ENCODE data around the gene SMKR1.

Gene SMKR1

GRCh38 chr7:129493555-129493954 lies 8.8 kb upstream of the SMKR1 start:
- no peaks in the 10 kb centered on the region for H3K4me1 Mint-ChIP-seq
- H3K36me3 Mint-ChIP-seq (ENCODE audit: low read depth): no peaks in the 10 kb centered on the region
- H3K27ac Mint-ChIP-seq: no peak overlapping the region
- no peaks in the 10 kb centered on the region for H3K9me3 Mint-ChIP-seq
- H3K4me3 Mint-ChIP-seq: no peak overlapping the region
- no peak for TF ChIP-seq CTCF (IDR thresholded peaks at IDR 0.05; ENCODE audit: unreplicated experiment in 3 of 3)
- H3K27me3 Mint-ChIP-seq (ENCODE audit: low read depth): peaks cover 4% of the 10 kb centered on the region

- Mint-ChIP-seq H3K27me3 (ENCODE audit: low read depth) (peaks cover 4% of the 10 kb centered on the region), H3K4me1 (no peaks in the 10 kb centered on the region), H3K9me3 (no peaks in the 10 kb centered on the region), H3K4me3 (no peak overlapping the region), H3K36me3 (ENCODE audit: low read depth) (no peaks in the 10 kb centered on the region), H3K27ac (no peak overlapping the region)
- no peak for TF ChIP-seq CTCF (IDR thresholded peaks at IDR 0.05; ENCODE audit: unreplicated experiment in 3 of 3)
Measured at GRCh38 chr7:129494041-129494440, 8.3 kb upstream of the SMKR1 start.

- Mint-ChIP-seq H3K4me1 (no peaks in the 10 kb centered on the region), H3K36me3 (ENCODE audit: low read depth) (no peaks in the 10 kb centered on the region)
Measured at GRCh38 chr7:129495987-129496386, 6.3 kb upstream of the SMKR1 start.

GRCh38 chr7:129496653-129497052 lies 5.7 kb upstream of the SMKR1 start:
- Mint-ChIP-seq H3K36me3 (ENCODE audit: low read depth) (no peaks in the 10 kb centered on the region), H3K27ac (no peak overlapping the region), H3K4me3 (no peak overlapping the region), H3K4me1 (no peaks in the 10 kb centered on the region), H3K27me3 (ENCODE audit: low read depth) (peaks cover 26% of the 10 kb centered on the region), H3K9me3 (no peaks in the 10 kb centered on the region)
- no peak for TF ChIP-seq CTCF (IDR thresholded peaks at IDR 0.05; ENCODE audit: unreplicated experiment in 3 of 3)

More at GRCh38 chr7:129495987-129496386, 6.3 kb upstream of the SMKR1 start:
- no peak for TF ChIP-seq CTCF (IDR thresholded peaks at IDR 0.05; ENCODE audit: unreplicated experiment in 3 of 3)
- Mint-ChIP-seq H3K27me3 (ENCODE audit: low read depth) (peaks cover 19% of the 10 kb centered on the region), H3K27ac (no peak overlapping the region), H3K4me3 (no peak overlapping the region), H3K9me3 (no peaks in the 10 kb centered on the region)

GRCh38 chr7:129497156-129497555 lies 5.2 kb upstream of the SMKR1 start:
- Mint-ChIP-seq H3K27ac (peak overlapping the region in 1 of 3 experiments; percentile 27), H3K27me3 (ENCODE audit: low read depth) (peaks cover 30% of the 10 kb centered on the region), H3K4me3 (no peak overlapping the region), H3K4me1 (no peaks in the 10 kb centered on the region), H3K36me3 (ENCODE audit: low read depth) (no peaks in the 10 kb centered on the region), H3K9me3 (no peaks in the 10 kb centered on the region)
- no peak for TF ChIP-seq CTCF (IDR thresholded peaks at IDR 0.05; ENCODE audit: unreplicated experiment in 3 of 3)

- no peaks in the 10 kb centered on the region for H3K9me3 Mint-ChIP-seq
- no peak overlapping the region for H3K27ac Mint-ChIP-seq
- peaks cover under 1% of the 10 kb centered on the region for H3K4me1 Mint-ChIP-seq
- H3K4me3 Mint-ChIP-seq: no peak overlapping the region
- H3K27me3 Mint-ChIP-seq (ENCODE audit: low read depth): peaks cover 31% of the 10 kb centered on the region
- no peak for TF ChIP-seq CTCF (IDR thresholded peaks at IDR 0.05; ENCODE audit: unreplicated experiment in 3 of 3)
- H3K36me3 Mint-ChIP-seq (ENCODE audit: low read depth): no peaks in the 10 kb centered on the region
Measured at GRCh38 chr7:129498021-129498420, 4.3 kb upstream of the SMKR1 start.

All from nephron (organoid).